GM18861 (cell line): ENCODE data around the gene MYH7B.
A peak's percentile ranks its signal among the peaks of the same experiment; 100 is the strongest.

Experiments used
- ATAC-seq: cut with Tn5 transposase; IDR thresholded peaks from one replicate; pipeline ENCODE4 v1.9.1; 2021; ENCODE audit not compliant: unreplicated experiment

The MYH7B gene

GRCh38 chr20:34955231-34956040 is at the start of gene MYH7B, which contains the start of gene GSS:
Gene MYH7B (plus strand): TSS chr20:34955868. CDS start chr20:34978006, 22,138 bp downstream.
Gene GSS (minus strand): TSS chr20:34955806. CDS start chr20:34951852, 3,954 bp downstream.
- ATAC-seq = peak; percentile 82

- no peak for ATAC-seq
Observed at GRCh38 chr20:34907616-34908469, 47.8 kb upstream of the MYH7B start.

- no peak for ATAC-seq
Observed at GRCh38 chr20:34915131-34915530, 40.5 kb upstream of the MYH7B start.

GRCh38 chr20:34915749-34916455 is 39.8 kb upstream of the MYH7B start:
- ATAC-seq = no peak

- ATAC-seq = no peak
Observed at GRCh38 chr20:34916774-34917354, 38.8 kb upstream of the MYH7B start.

- no peak for ATAC-seq
Observed at GRCh38 chr20:34920055-34920454, 35.6 kb upstream of the MYH7B start.

GRCh38 chr20:34921436-34921835 is 34.2 kb upstream of the MYH7B start:
- no peak for ATAC-seq

- no peak for ATAC-seq
Observed at GRCh38 chr20:34922654-34923381, 32.9 kb upstream of the MYH7B start.

- no peak for ATAC-seq
Observed at GRCh38 chr20:34923414-34923813, 32.3 kb upstream of the MYH7B start.

GRCh38 chr20:34925341-34925740 is 30.3 kb upstream of the MYH7B start:
- ATAC-seq = no peak

GRCh38 chr20:34925981-34926380 is 29.7 kb upstream of the MYH7B start:
- no peak for ATAC-seq

- no peak for ATAC-seq
Observed at GRCh38 chr20:34926581-34926980, 29.1 kb upstream of the MYH7B start.

GRCh38 chr20:34927736-34928135 is 27.9 kb upstream of the MYH7B start:
- no peak for ATAC-seq

GRCh38 chr20:34928411-34928810 is 27.3 kb upstream of the MYH7B start:
- ATAC-seq = no peak

GRCh38 chr20:34931771-34932170 is 23.9 kb upstream of the MYH7B start:
- ATAC-seq = no peak

GRCh38 chr20:34938466-34939163 is 17.1 kb upstream of the MYH7B start:
- ATAC-seq = no peak

GRCh38 chr20:34940081-34940481 is 15.6 kb upstream of the MYH7B start:
- ATAC-seq = no peak

- ATAC-seq = no peak
Observed at GRCh38 chr20:34941226-34941625, 14.4 kb upstream of the MYH7B start.

- no peak for ATAC-seq
Observed at GRCh38 chr20:34942301-34942700, 13.4 kb upstream of the MYH7B start.
